ENCODE results near the gene CDC45. TPM values are rescaled to one million over a fixed set of nuclear protein-coding genes. Genes with fewer than 3 reads are reported as not detected.

The CDC45 gene
- total RNA-seq, 1 donor: 8.9 TPM

DNA sequence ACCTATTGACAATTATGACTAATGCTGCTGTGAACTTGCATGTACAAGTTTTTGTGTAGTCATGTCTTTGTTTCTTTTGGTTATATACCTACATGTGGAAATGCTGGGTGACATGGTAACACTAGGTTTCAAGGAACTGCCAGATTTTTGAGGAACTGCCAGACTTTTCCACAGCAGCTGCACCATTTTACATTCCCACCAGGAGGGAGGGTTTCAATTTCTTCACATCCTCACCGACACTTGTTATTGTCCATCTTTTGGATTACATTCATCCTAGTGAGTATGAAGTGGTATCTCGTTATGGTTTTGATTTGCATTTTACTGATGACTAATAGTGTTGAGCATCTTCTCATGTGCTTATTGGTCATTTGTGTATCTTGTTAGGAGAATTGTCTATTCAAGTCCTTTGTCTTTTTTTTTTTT, 31.2 kb downstream of the CDC45 start:
- DNase-seq (ENCODE audit: low read depth in 2 of 3, low spot score in 2 of 3): no peak

- no peak for DNase-seq (ENCODE audit: low read depth in 2 of 3, low spot score in 2 of 3)
Observed at GRCh38 chr22:19513823-19514222, 34.1 kb downstream of the CDC45 start.

DNA sequence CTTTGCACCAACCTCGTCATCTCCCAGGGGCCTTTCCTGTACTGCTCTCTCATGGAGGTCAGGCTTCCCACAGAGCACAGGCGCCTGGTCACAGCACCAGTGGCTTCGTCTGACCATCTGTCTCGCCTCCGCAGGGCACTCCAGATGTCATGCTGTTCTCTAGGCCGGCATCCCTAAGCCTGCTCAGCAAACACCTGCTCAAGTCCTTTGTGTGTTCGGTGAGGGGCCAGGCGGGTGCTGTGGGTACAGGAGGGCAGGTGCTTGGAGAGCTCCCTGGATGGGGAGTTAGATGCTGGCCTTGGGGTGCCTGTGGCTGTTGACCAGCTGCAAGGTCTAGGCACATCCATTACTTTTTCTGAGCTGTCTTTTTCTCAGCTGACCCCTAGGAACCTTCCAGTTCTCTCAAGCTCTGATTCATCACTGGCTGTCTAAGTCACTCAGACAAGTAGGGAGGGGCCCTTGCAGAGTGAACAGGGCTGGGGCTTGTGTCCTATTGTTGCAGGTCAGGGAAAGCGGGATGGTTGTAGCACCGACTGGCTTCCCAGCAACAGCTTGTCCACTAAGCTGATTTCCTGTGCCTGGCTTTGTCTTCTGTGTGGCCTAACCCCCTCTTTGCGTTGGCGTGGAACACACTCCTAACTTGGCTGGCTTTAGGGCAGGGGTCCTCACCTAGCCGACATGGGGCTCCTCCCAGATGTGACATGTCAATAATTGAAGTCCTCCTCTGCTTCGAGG, 35.3 kb downstream of the CDC45 start:
- DNase-seq (ENCODE audit: low read depth in 2 of 3, low spot score in 2 of 3): no peak

DNA sequence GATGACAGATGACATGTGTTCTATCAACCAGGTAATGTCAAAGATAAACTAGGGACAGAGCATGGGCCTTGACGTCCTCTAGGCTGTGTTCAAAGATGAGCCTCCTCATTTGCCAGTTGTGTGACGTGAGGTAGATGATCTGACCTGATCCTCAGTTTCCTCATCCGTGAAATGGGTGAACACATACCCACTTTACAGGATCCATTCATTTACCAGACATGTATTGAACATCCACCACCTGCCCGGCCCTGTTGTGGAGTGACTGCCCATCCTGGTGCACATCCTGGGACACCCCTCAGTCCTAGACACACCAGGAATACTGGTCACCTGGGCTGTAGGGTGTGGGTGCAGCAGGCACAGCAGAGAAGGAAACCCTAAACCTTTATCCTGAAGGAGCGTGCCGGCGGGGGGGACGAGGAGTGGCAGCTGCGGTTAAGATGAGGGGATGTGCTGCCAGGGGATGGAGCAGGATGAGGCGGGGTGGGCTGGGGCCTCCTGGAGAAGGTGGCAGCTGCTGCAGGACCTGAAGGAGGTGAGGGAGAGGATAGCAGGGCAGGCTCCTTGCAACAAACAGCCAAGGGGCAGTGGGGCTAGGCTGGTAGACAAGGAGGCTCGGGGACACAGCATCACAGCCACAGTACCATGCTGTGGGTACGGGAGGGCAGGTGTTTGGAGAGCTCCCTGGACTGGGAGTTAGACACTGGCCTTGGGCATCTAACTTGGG, 36.1 kb downstream of the CDC45 start:
- DNase-seq (ENCODE audit: low read depth in 2 of 3, low spot score in 2 of 3): no peak

- no peak for DNase-seq (ENCODE audit: low read depth in 2 of 3, low spot score in 2 of 3)
Observed at GRCh38 chr22:19516378-19517170, 36.9 kb downstream of the CDC45 start.

GRCh38 chr22:19517171-19517500, 37.4 kb downstream of the CDC45 start:
- no peak for DNase-seq (ENCODE audit: low read depth in 2 of 3, low spot score in 2 of 3)

DNA sequence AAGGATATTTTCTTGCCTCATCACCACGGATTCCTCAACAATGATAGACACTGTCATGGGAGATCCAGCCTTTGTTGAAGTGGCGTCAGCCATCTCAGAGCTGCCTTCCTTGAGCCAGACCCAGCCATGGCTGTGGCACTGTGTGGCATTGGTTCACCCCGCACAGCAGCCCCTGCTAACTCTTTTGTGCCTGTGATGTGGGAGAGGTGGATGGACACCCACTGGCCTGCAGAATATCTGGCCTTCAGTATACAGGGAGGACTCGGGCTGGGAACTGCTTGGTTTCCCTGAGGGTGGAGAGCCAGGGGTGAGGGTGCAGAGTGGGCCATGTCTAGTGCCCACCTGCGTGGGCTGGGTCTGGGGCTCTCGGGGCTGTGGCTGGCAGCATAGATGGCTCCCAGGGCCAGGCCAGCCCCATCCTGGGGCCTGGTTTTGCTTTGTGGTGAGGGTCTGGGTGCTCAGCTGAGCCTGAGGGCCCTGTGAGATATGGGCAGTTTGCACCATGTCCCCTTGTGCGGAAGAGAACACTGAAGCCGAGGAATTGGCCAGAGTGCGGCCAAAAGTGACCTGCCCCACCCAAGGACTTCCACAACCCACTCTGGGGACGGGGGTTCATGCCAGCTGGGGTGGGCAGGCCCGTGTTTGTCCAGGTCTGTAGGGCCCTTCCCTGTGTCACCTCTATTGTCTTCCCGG, 38.3 kb downstream of the CDC45 start:
- DNase-seq (ENCODE audit: low read depth in 2 of 3, low spot score in 2 of 3): no peak

DNA sequence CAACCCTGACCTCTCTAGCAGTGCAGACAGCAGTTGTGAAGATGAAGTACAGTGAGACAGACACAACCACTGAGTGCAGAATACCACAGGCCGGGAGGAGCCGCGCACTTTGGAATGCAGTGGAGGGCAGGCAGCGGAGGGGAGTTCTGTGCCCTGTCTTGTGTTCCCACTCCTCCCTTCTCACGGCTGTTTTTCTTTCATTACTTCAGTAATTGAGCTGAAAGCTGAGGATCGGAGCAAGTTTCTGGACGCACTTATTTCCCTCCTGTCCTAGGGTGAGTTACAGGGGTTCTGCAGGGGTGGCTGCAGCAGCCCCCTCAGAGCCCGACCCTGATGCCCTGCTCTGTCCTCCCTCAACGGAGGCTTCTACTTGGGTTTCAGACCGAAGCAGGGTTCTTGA, 38.9 kb downstream of the CDC45 start:
- DNase-seq (ENCODE audit: low read depth in 2 of 3, low spot score in 2 of 3): no peak

DNA sequence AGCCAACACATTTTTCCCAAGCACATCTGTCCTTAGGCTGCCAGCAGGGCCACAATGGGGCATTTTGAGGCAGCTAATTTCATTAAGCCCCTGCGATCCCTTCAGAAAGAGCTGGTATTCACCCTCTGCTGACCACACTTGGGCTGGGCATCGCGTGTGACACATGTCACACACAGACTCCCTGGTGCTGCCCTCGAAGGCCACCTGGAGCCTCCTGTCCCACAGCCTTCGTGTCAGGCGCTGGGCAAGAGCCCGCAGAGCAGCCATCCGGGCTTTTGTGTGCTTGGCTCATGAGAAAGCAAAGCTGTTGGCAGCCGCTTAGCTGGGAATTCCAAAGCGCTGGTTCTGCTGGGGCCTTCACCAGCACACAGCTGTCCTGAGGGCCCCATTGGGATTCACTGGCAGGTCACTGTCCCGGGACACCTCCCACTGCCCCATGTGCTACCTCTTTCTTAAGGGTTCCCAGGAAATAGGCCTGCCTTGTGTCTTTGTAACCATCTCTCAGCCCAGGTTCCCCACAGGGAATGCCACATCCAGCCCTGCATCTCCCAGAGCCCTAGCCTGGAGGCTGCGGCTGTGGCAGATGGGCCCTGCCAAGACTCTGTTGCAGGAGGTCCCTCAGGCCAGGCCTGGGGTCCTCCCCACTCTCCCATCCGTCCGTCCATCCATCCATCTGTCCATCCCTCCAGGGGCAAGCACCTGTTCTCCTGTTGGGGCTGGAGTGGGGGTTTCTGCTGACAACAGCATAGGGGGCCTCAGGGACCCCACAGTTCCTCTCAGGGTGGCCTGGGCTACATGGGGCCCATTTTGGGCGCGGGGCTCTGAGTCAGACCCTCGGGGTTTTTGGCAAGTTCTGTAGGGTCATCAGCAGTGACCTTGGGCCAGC, 39.6 kb downstream of the CDC45 start:
- no peak for DNase-seq (ENCODE audit: low read depth in 2 of 3, low spot score in 2 of 3)

DNA sequence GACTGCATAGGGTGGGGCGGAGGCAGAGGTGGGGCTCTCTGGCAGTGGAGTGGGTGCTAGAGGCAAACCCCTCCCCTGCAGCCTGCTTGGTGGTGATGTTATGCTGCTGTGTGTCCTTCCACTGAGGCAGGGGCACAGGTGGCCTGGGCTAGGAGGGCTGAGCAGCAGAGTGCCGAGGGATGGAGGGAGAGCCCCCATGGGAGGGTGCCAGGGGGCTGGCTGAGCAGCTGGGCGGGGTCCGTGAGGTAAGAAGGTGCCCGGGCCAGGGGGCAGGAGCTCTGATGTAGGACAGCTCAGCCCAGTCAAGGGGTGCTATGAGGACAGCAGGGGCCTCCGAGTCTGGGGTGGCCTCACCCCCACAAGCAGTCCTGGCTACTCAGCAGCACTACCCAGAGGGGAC, 40.3 kb downstream of the CDC45 start:
- DNase-seq (ENCODE audit: low read depth in 2 of 3, low spot score in 2 of 3): no peak

DNA sequence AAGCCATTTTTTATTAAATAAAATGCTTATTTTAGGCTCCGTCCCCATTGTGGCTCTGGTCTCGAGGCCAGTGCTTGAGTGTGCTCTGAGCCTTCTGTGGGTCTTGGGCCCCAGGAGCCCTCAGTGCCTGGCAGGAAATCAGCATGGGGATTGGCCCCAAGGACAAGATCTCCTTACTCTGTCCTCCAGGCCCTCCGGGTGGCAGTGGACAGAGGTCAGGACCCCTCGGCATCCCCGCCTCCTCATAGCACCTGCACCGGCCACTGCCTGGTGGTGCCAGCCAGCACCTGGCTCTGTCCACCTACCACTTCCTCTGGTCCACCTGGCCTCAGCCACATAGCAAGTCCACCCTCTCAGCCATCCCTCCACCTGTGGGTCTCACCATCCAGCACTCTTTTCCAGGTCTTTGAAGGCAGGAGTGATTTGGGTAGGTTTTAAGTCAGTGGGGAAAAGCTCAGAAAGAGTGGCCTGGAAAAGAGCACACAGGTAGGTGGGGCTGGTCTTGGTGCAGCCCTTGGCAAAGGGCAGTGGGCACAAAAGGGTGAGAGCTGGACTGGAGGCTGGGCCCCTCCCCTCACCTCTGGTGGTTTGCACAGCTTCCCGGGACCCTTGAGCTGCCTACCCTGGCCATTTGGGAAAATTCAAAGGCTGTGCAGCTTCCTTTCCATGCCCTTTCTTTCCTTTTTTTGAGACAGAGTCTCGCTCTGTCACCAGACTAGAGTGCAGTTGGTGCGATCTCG, 41.0 kb downstream of the CDC45 start:
- DNase-seq (ENCODE audit: low read depth in 2 of 3, low spot score in 2 of 3): no peak

- peak in 1 of 3 donors; percentile 37 for DNase-seq (ENCODE audit: low read depth in 2 of 3, low spot score in 2 of 3)
Observed at GRCh38 chr22:19522190-19522880, 42.6 kb downstream of the CDC45 start.

DNA sequence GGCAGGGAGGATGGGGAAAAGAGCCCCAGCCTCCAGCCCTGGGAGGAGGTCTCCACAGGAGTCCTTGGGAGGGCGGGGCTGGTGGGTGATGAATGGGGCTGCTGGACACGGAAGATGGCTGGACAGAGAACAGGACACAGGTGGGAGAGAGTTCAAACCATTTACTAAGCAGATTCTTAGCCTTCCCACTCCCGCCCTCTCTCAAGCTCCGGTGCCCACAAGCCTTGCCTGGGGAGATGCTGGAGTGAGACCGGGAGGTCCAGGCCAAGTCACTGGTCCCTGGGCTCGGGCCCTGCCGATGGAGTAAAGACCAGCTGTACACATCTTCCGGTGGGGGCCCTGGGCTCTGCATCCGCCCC, 43.1 kb downstream of the CDC45 start:
- DNase-seq (ENCODE audit: low read depth in 2 of 3, low spot score in 2 of 3): no peak

- peak in 2 of 3 donors; percentile 30 to 41 for DNase-seq (ENCODE audit: low read depth in 2 of 3, low spot score in 2 of 3)
Observed at GRCh38 chr22:19523240-19524169, 43.8 kb downstream of the CDC45 start.

DNA sequence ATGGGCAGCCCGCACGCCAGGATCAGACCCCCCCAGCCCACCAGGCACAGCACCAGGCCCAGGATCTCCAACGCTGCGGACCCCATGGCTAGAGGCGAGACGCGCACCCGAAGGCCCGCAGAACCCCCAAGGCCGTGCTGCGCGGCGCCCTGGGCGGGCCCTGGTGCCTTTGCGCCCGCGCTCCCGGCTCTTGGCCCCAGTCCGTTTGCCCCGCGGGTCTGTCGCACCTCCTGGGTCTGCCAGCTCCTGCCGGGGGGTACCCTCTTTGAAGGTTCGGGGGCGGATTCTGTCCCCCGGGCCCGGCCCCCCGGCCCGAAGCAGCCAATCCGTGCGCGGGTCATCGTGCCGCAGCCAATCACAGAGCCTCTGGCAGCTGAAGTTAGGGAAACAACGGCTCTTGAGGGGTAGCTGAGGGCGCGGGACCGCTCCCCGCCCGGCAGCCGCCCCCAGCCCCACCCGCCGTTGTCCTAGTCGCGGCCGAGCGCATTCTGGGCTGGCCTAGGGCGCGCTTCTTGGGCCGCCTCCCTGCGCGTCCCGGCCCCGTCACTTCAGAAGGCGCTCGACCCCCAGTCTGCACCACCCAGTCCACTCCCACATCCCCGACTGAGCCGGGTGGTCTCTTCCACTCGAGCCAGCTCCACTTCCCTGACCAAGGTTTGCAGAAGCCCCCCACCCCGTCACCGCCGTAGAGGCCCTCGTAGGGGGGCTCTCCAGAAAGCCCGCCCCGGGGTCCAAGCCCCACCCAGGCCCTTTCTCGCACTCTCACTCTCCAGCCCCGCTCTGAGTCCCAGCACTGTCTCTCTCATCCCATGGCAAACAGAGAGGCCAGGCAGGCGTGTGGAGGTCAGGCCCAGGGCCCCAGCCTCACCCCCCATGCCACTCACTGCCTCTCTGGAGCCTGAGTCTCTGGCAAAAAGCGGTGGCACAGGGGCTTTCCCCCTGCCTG, 44.7 kb downstream of the CDC45 start, which contains the start of gene CLDN5:
Gene CLDN5, minus strand, starts transcription at position 241 of the 946 bp plus-strand sequence. Its CDS starts 155 bp downstream, at position 86.
- peak in 1 of 3 donors; percentile 28 for DNase-seq (ENCODE audit: low read depth in 2 of 3, low spot score in 2 of 3)

GRCh38 chr22:19525116-19525660, 45.5 kb downstream of the CDC45 start:
- DNase-seq (ENCODE audit: low read depth in 2 of 3, low spot score in 2 of 3): no peak
